GM18858 (cell line): Measurements from ENCODE around the gene THADA.

Experiments
- ATAC-seq: cut with Tn5 transposase; IDR thresholded peaks from one replicate; pipeline ENCODE4 v1.9.1; 2021; ENCODE audit not compliant: unreplicated experiment

Gene THADA

GRCh38 chr2:43472527-43473194 lies 123.2 kb downstream of the THADA start:
- ATAC-seq: no peak

- no peak for ATAC-seq
Observed at GRCh38 chr2:43469713-43470112, 126.1 kb downstream of the THADA start.

GRCh38 chr2:43469094-43469493 lies 126.7 kb downstream of the THADA start:
- ATAC-seq: no peak

GRCh38 chr2:43467891-43468290 lies 127.9 kb downstream of the THADA start:
- no peak for ATAC-seq

- no peak for ATAC-seq
Observed at GRCh38 chr2:43465234-43465633, 130.6 kb downstream of the THADA start.

- no peak for ATAC-seq
Observed at GRCh38 chr2:43464590-43464989, 131.2 kb downstream of the THADA start.

GRCh38 chr2:43462866-43463641 lies 132.8 kb downstream of the THADA start:
- ATAC-seq: no peak

- peak; percentile 79 for ATAC-seq
Observed at GRCh38 chr2:43461453-43462073, 134.3 kb downstream of the THADA start.

GRCh38 chr2:43460611-43461365 lies 135.1 kb downstream of the THADA start:
- no peak for ATAC-seq

GRCh38 chr2:43460174-43460546 lies 135.7 kb downstream of the THADA start:
- no peak for ATAC-seq

- ATAC-seq: no peak
Observed at GRCh38 chr2:43459446-43460173, 136.2 kb downstream of the THADA start.

GRCh38 chr2:43458014-43458628 lies 137.7 kb downstream of the THADA start:
- ATAC-seq: no peak

GRCh38 chr2:43455731-43456642 lies 139.9 kb downstream of the THADA start:
- no peak for ATAC-seq

- no peak for ATAC-seq
Observed at GRCh38 chr2:43455296-43455695, 140.5 kb downstream of the THADA start.

GRCh38 chr2:43454791-43455190 lies 141.0 kb downstream of the THADA start:
- no peak for ATAC-seq

GRCh38 chr2:43453179-43454170 lies 142.4 kb downstream of the THADA start:
- no peak for ATAC-seq

- ATAC-seq: no peak
Observed at GRCh38 chr2:43452318-43452731, 143.5 kb downstream of the THADA start.

- no peak for ATAC-seq
Observed at GRCh38 chr2:43450617-43451016, 145.2 kb downstream of the THADA start.
